SK-N-SH (cell line): ENCODE data around the gene AGAP1.

ENCODE experiments used
- CTCF ChIP-seq: fragments of 200-600 bp; sonication (generic); IDR thresholded peaks from 2 replicates; pipeline ENCODE4 v1.6.1; 2017; ENCODE audit warnings: antibody characterized with exemption, mild to moderate bottlenecking, moderate library complexity
- EP300 ChIP-seq, 2 experiments: IDR thresholded peaks; 2 replicates each; pipeline versions ENCODE4 v1.4.0 to v1.6.1; 2012; ENCODE audit warnings: borderline replicate concordance in 1 of 2, low read depth in 1 of 2, low read length in 1 of 2
- FOXJ3 ChIP-seq: sonication (generic); formaldehyde crosslinking; IDR thresholded peaks from 2 replicates; pipeline ENCODE4 v1.5.1; 2020; ENCODE audit warnings: mild to moderate bottlenecking, missing genetic modification reagents
- GABPA ChIP-seq: IDR thresholded peaks from 2 replicates; pipeline ENCODE4 v1.4.0; 2012; ENCODE audit warnings: low read depth, mild to moderate bottlenecking
- GATA2 ChIP-seq: sonication (generic); formaldehyde crosslinking; IDR thresholded peaks from 2 replicates; pipeline ENCODE4 v1.5.0; 2020; ENCODE audit warnings: mild to moderate bottlenecking, missing genetic modification reagents
- JUND ChIP-seq: IDR thresholded peaks from 2 replicates; pipeline ENCODE4 v1.4.0; 2012
- MEF2A ChIP-seq: IDR thresholded peaks from 2 replicates; pipeline ENCODE4 v1.4.0; 2012; ENCODE audit warnings: low read depth, borderline replicate concordance
- POLR2AphosphoS5 ChIP-seq: IDR thresholded peaks from 2 replicates; pipeline ENCODE4 v1.6.1; 2012; ENCODE audit warnings: low read depth, low read length
- SMC3 ChIP-seq: IDR thresholded peaks from 2 replicates; pipeline ENCODE4 v1.6.1; 2012; ENCODE audit warnings: low read depth, low read length, improper control_type of control experiment

- TF ChIP-seq SMC3: no peak
- TF ChIP-seq POLR2AphosphoS5: no peak
- no peak for TF ChIP-seq GABPA
- no peak for TF ChIP-seq JUND
- no peak for TF ChIP-seq FOXJ3 (CRISPR knock-in tag)
- TF ChIP-seq GATA2 (CRISPR knock-in tag): no peak
- no peak for TF ChIP-seq EP300 (IDR thresholded peaks at IDR 0.05; ENCODE audit: borderline replicate concordance in 1 of 2, low read depth in 1 of 2, low read length in 1 of 2)
- TF ChIP-seq CTCF: no peak
- TF ChIP-seq MEF2A: no peak
Measured at GRCh38 chr2:235897992-235898391, 404.1 kb downstream of the AGAP1 start.
